Subcutaneous abdominal adipose tissue (tissue), 5 donors: Measurements from ENCODE around the gene FTO.
"Not testable (repeated sequence)": the region's sequence is repeated elsewhere in the genome, so short reads cannot be mapped to it uniquely, and the experiment has no call there.

Experiments used
- H3K27ac ChIP-seq: one replicate; pipeline ENCODE4 v1.7.0; 2013; ENCODE audit warnings: low read depth, mild to moderate bottlenecking, inconsistent platforms, low read length, moderate library complexity
- H3K27me3 ChIP-seq, 5 donors: one replicate each; pipeline ENCODE4 v1.7.0; 2013; ENCODE audit warnings: low read length in 5 of 5, inconsistent platforms in 1 of 5; ENCODE audit not compliant: control insufficient read depth in 5 of 5, insufficient read depth in 4 of 5
- H3K36me3 ChIP-seq, 5 donors: one replicate each; pipeline ENCODE4 v1.7.0; 2013; ENCODE audit warnings: low read length in 5 of 5; ENCODE audit not compliant: control insufficient read depth in 5 of 5, insufficient read depth in 5 of 5
- H3K4me1 ChIP-seq, 5 donors: one replicate each; pipeline ENCODE4 v1.7.0; 2013; ENCODE audit warnings: low read length in 5 of 5, mild to moderate bottlenecking in 3 of 5, moderate library complexity in 1 of 5; ENCODE audit not compliant: control insufficient read depth in 5 of 5, insufficient read depth in 5 of 5
- H3K4me3 ChIP-seq, 5 donors: one replicate each; pipeline ENCODE4 v1.7.0; 2013; ENCODE audit warnings: low read length in 5 of 5, low read depth in 1 of 5
- H3K9ac ChIP-seq, 5 donors: one replicate each; pipeline ENCODE4 v1.7.0; 2013; ENCODE audit warnings: low read length in 5 of 5, mild to moderate bottlenecking in 4 of 5, moderate library complexity in 3 of 5
- H3K9me3 ChIP-seq, 5 donors: one replicate each; pipeline ENCODE4 v1.7.0; 2013; ENCODE audit warnings: low read length in 5 of 5; ENCODE audit not compliant: control insufficient read depth in 5 of 5
- donor health status: healthy.
- donor health status: healthy.
- donor health status: healthy.
- donor health status: healthy.
- donor health status: healthy.

Gene FTO

GRCh38 chr16:53678756-53679343, 25.1 kb upstream of the FTO start:
- Histone ChIP-seq H3K36me3 (no peaks in the 10 kb centered on the region), H3K4me1 (peaks cover 0 to 8% (median 0%) of the 10 kb centered on the region in 5 donors), H3K4me3 (no peak overlapping the region), H3K27ac (no peak overlapping the region), H3K9me3 (no peaks in the 10 kb centered on the region), H3K27me3 (no peaks in the 10 kb centered on the region), H3K9ac (no peak overlapping the region)

- peaks cover 0 to 6% (median 0%) of the 10 kb centered on the region in 5 donors for H3K36me3 ChIP-seq
- H3K9ac ChIP-seq = no peak overlapping the region
- no peaks in the 10 kb centered on the region for H3K27me3 ChIP-seq
- no peak overlapping the region for H3K27ac ChIP-seq
- H3K9me3 ChIP-seq = no peaks in the 10 kb centered on the region
- H3K4me3 ChIP-seq = no peak overlapping the region
- peaks cover 0 to 8% (median 0%) of the 10 kb centered on the region in 5 donors for H3K4me1 ChIP-seq
Observed at GRCh38 chr16:53680756-53681155, 23.2 kb upstream of the FTO start.

DNA sequence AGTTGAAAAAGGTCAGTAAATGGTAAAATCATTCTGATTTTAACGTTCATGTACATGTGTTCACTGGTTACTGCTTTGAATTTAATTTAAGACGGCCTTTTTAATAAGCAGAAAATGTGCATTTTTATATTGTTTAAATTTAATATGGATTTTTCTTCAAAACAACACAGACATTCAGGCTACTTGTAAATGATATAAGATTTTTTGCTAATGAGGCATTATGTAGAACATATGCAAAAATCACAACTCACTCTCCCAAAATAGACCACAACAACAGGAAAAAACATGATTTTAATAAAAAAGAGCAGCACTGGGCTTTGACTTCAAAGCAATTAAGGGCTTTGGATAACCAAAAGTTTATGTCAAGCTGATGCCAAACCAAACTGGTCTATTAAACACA, 22.6 kb upstream of the FTO start:
- H3K27me3 ChIP-seq = no peaks in the 10 kb centered on the region
- H3K9ac ChIP-seq = no peak overlapping the region
- no peak overlapping the region for H3K27ac ChIP-seq
- H3K4me3 ChIP-seq = no peak overlapping the region
- peaks cover 0 to 8% (median 0%) of the 10 kb centered on the region in 5 donors for H3K4me1 ChIP-seq
- H3K36me3 ChIP-seq = peaks cover 0 to 6% (median 0%) of the 10 kb centered on the region in 5 donors
- H3K9me3 ChIP-seq = no peaks in the 10 kb centered on the region

- not testable (repeated sequence) for H3K36me3 ChIP-seq, H3K27ac ChIP-seq, H3K9ac ChIP-seq, H3K4me1 ChIP-seq, H3K4me3 ChIP-seq, H3K9me3 ChIP-seq, H3K27me3 ChIP-seq
Observed at GRCh38 chr16:53685334-53685733, 18.6 kb upstream of the FTO start.

GRCh38 chr16:53686710-53687109, 17.2 kb upstream of the FTO start:
- H3K27ac ChIP-seq = no peak overlapping the region
- no peak overlapping the region for H3K9ac ChIP-seq
- H3K4me3 ChIP-seq = no peak overlapping the region
- H3K36me3 ChIP-seq = peaks cover 0 to 6% (median 3%) of the 10 kb centered on the region in 5 donors
- no peaks in the 10 kb centered on the region for H3K4me1 ChIP-seq
- H3K27me3 ChIP-seq = no peaks in the 10 kb centered on the region
- no peaks in the 10 kb centered on the region for H3K9me3 ChIP-seq

GRCh38 chr16:53689636-53690035, 14.3 kb upstream of the FTO start:
- Histone ChIP-seq H3K9me3 (no peaks in the 10 kb centered on the region), H3K27me3 (no peaks in the 10 kb centered on the region), H3K4me1 (no peaks in the 10 kb centered on the region), H3K27ac (no peak overlapping the region), H3K9ac (no peak overlapping the region), H3K4me3 (no peak overlapping the region), H3K36me3 (peaks cover 0 to 10% (median 3%) of the 10 kb centered on the region in 5 donors)

GRCh38 chr16:53690771-53691170, 13.2 kb upstream of the FTO start:
- H3K27me3 ChIP-seq = no peaks in the 10 kb centered on the region
- H3K4me1 ChIP-seq = no peaks in the 10 kb centered on the region
- peaks cover 0 to 7% (median 0%) of the 10 kb centered on the region in 5 donors for H3K36me3 ChIP-seq
- no peak overlapping the region for H3K27ac ChIP-seq
- H3K4me3 ChIP-seq = no peak overlapping the region
- no peak overlapping the region for H3K9ac ChIP-seq
- H3K9me3 ChIP-seq = no peaks in the 10 kb centered on the region

DNA sequence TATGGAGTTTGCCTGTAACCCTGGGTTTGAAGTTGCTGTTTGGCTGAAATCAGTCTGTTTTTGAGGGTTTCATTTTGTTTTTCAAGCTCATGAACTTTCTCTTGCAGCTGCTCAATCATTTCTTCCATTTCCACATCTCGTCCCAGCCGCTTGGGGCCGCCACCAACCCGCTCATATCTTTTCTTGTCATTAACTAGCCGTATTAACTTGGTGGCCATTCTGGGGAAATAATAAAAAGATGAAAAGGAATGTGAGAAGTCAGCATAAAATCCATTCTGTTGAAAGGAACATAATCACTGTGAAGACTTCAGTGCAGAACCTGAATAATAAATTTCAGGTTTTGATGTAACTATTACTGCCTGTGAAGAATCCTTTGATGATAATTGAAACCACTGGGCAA, 11.8 kb upstream of the FTO start:
- peaks cover 0 to 7% (median 0%) of the 10 kb centered on the region in 5 donors for H3K36me3 ChIP-seq
- H3K4me3 ChIP-seq = no peak overlapping the region
- H3K4me1 ChIP-seq = no peaks in the 10 kb centered on the region
- no peak overlapping the region for H3K9ac ChIP-seq
- H3K27me3 ChIP-seq = no peaks in the 10 kb centered on the region
- no peak overlapping the region for H3K27ac ChIP-seq
- H3K9me3 ChIP-seq = no peaks in the 10 kb centered on the region

DNA sequence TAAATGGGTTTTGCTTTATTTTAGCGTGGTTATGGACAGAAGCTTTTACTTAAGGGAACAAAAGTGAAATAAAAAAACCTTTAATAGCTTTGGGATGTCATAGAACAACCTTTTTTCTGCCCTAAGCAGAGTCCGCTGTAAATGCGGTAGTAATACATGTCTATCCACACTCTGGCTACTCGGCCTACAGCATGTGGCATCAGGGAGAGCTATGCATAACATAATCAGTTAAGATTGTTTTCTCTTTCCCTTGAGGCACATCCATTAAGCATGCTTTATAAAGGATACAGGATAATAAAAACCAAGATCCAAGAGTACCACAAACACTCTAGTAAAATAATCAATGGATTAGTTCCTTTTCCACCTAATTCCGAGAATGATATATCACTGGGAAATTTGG, 10.6 kb upstream of the FTO start:
- H3K36me3 ChIP-seq = peaks cover 0 to 7% (median 0%) of the 10 kb centered on the region in 5 donors
- no peak overlapping the region for H3K27ac ChIP-seq
- no peaks in the 10 kb centered on the region for H3K4me1 ChIP-seq
- no peak overlapping the region for H3K9ac ChIP-seq
- no peaks in the 10 kb centered on the region for H3K9me3 ChIP-seq
- H3K27me3 ChIP-seq = no peaks in the 10 kb centered on the region
- H3K4me3 ChIP-seq = no peak overlapping the region

- Histone ChIP-seq H3K4me1 (no peaks in the 10 kb centered on the region), H3K4me3 (no peak overlapping the region), H3K9me3 (no peaks in the 10 kb centered on the region), H3K36me3 (peaks cover 0 to 7% (median 3%) of the 10 kb centered on the region in 5 donors), H3K27ac (no peak overlapping the region), H3K9ac (no peak overlapping the region), H3K27me3 (no peaks in the 10 kb centered on the region)
Observed at GRCh38 chr16:53695070-53695469, 8.9 kb upstream of the FTO start.

DNA sequence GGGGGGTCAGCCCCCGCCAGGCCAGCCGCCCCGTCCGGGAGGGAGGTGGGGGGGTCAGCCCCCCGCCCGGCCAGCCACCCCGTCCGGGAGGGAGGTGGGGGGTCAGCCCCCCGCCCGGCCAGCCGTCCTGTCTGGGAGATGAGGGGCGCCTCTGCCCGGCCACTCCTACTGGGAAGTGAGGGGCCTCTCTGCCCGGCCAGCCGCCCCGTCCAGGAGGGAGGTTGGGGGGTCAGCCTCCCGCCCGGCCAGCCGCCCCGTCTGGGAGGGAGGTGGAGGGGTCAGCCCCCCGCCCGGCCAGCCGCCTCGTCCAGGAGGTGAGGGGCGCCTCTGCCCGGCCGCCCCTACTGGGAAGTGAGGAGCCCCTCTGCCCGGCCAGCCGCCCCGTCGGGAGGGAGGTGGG, 5.7 kb upstream of the FTO start:
- H3K36me3 ChIP-seq, H3K9me3 ChIP-seq, H3K4me3 ChIP-seq, H3K27me3 ChIP-seq, H3K9ac ChIP-seq, H3K27ac ChIP-seq, H3K4me1 ChIP-seq: not testable (repeated sequence)
